ENCODE results near the gene ALOX5. TPM values are rescaled to one million over a fixed set of nuclear protein-coding genes. Genes with fewer than 3 reads are reported as not detected.

The ALOX5 gene
- total RNA-seq, 4 donors from 2014 or later: 13.7 to 46.4 (median 17.9) TPM

- Histone ChIP-seq H3K9me3 (no peaks in the 10 kb centered on the region), H3K4me3 (no peak overlapping the region), H3K4me1 (no peaks in the 10 kb centered on the region), H3K27ac (no peak overlapping the region), H3K27me3 (no peaks in the 10 kb centered on the region), H3K36me3 (peaks cover 0 to 38% of the 10 kb centered on the region in 2 donors)
- ATAC-seq: no peak
- 95 to 98% methylated on average over 4 to 6 of the region's 10 CpGs for WGBS, 2 donors (ENCODE audit: low coverage in 1 of 2)
- TF ChIP-seq CTCF (IDR thresholded peaks at IDR 0.05) (no peak), POLR2A (IDR thresholded peaks at IDR 0.05) (no peak), EP300 (IDR thresholded peaks at IDR 0.05) (no peak), POLR2AphosphoS5 (IDR thresholded peaks at IDR 0.05) (no peak)
Observed at GRCh38 chr10:45488365-45488764, 114.3 kb downstream of the ALOX5 start.

GRCh38 chr10:45490277-45490676 is 116.3 kb downstream of the ALOX5 start:
- Histone ChIP-seq H3K36me3 (peaks cover 0 to 25% of the 10 kb centered on the region in 2 donors), H3K27me3 (no peaks in the 10 kb centered on the region), H3K4me1 (no peaks in the 10 kb centered on the region), H3K4me3 (no peak overlapping the region), H3K27ac (no peak overlapping the region), H3K9me3 (peaks cover 0 to 5% (median 0%) of the 10 kb centered on the region in 3 donors)
- no peak for TF ChIP-seq POLR2A (IDR thresholded peaks at IDR 0.05)
- WGBS, 2 donors (ENCODE audit: low coverage in 1 of 2): 97% methylated on average over 3 of the region's 3 CpGs
- ATAC-seq: no peak

- Histone ChIP-seq H3K4me3 (no peak overlapping the region), H3K27ac (no peak overlapping the region), H3K9me3 (peaks cover 0 to 13% (median 0%) of the 10 kb centered on the region in 3 donors), H3K36me3 (peaks cover 0 to 22% of the 10 kb centered on the region in 2 donors), H3K4me1 (no peaks in the 10 kb centered on the region), H3K27me3 (no peaks in the 10 kb centered on the region)
- 91 to 93% methylated on average over 3 to 7 of the region's 7 CpGs for WGBS, 2 donors (ENCODE audit: low coverage in 1 of 2)
- no peak for TF ChIP-seq EP300 (IDR thresholded peaks at IDR 0.05)
- no peak for TF ChIP-seq POLR2A (IDR thresholded peaks at IDR 0.05)
- TF ChIP-seq POLR2AphosphoS5 (IDR thresholded peaks at IDR 0.05): no peak
- TF ChIP-seq CTCF (IDR thresholded peaks at IDR 0.05): no peak
- ATAC-seq: no peak
Observed at GRCh38 chr10:45491061-45491460, 117.0 kb downstream of the ALOX5 start.

Other genes starting within 250 kb of the ALOX5 start
- gene OR13A1, start 58.6 kb upstream of the ALOX5 start, total RNA-seq: not detected